A549 (cell line): Measurements from ENCODE around the gene OPRL1. TPM values are rescaled to one million over a fixed set of nuclear protein-coding genes. Genes with fewer than 3 reads are reported as not detected.
"Not testable (repeated sequence)": the region's sequence is repeated elsewhere in the genome, so short reads cannot be mapped to it uniquely, and the experiment has no call there.

ENCODE experiments used
- ATAC-seq, 2 experiments: fragments of 200-7000 bp in 1 of 2; fragments of >200 bp in 1 of 2; cut with Nextera tagmentation in 1 of 2; cut with Tn5 transposase in 1 of 2; 3 replicates each; pipeline versions ENCODE4 v1.8.0 to v1.9.1; 2018 to 2020; ENCODE audit warnings: mild to moderate bottlenecking in 1 of 2, moderate library complexity in 1 of 2
- CTCF ChIA-PET: fragments of 300-600 bp; sonication (Branson Sonifier 250); formaldehyde crosslinking; extraction: SDS; loops from one replicate; lab custom pipeline; 2021; ENCODE audit warnings: antibody characterized with exemption, inconsistent platforms; lab: Yijun Ruan, JAX
- POLR2A ChIA-PET: fragments of 350-600 bp; formaldehyde crosslinking; extraction: SDS; loops from one replicate; lab custom pipeline; 2021; ENCODE audit warnings: antibody characterized with exemption, inconsistent platforms; lab: Yijun Ruan, JAX
- DNase-seq, 2 experiments: peaks; one replicate each; pipeline versions ENCODE4 v3.0.0 to v3.0.0-alpha.2; 2011 to 2016; ENCODE audit warnings: low read depth in 1 of 2, low spot score in 1 of 2
- FAIRE-seq: peaks from 2 replicates; lab custom pipeline; 2011; peaks lifted over from hg19 to GRCh38; lab: Jason Lieb, UNC
- H3K27ac ChIP-seq, 2 experiments: fragments of >200 bp; sonication (Bioruptor Twin); formaldehyde crosslinking; 3 replicates each; pipeline ENCODE4 v1.5.1; 2016 to 2017
- H3K4me1 ChIP-seq: fragments of >200 bp; sonication (Bioruptor Twin); formaldehyde crosslinking; 3 replicates; pipeline ENCODE4 v1.6.1; 2016
- H3K4me2 ChIP-seq: fragments of >200 bp; sonication (Bioruptor Twin); formaldehyde crosslinking; 3 replicates; pipeline ENCODE4 v1.6.1; 2016
- H3K4me3 ChIP-seq: fragments of >200 bp; sonication (Bioruptor Twin); formaldehyde crosslinking; 3 replicates; pipeline ENCODE4 v1.5.1; 2016
- H3K9me3 ChIP-seq: fragments of >200 bp; sonication (Bioruptor Twin); formaldehyde crosslinking; 3 replicates; pipeline ENCODE4 v1.6.1; 2016
- CBX8 ChIP-seq: fragments of 200-600 bp; sonication (generic); IDR thresholded peaks from 2 replicates; pipeline ENCODE4 v1.6.1; 2016
- EHF ChIP-seq: fragments of 250-450 bp; sonication (Bioruptor Pico); IDR thresholded peaks from 2 replicates; pipeline ENCODE4 v1.5.0; 2020; ENCODE audit warnings: mild to moderate bottlenecking
- EHMT2 ChIP-seq: fragments of 200-600 bp; sonication (generic); IDR thresholded peaks from 2 replicates; pipeline ENCODE4 v1.6.1; 2016; ENCODE audit warnings: antibody characterized with exemption, low read depth, mild to moderate bottlenecking, moderate library complexity
- ESRRA ChIP-seq: fragments of 150-350 bp; IDR thresholded peaks from 2 replicates; pipeline ENCODE4 v1.6.1; 2014; ENCODE audit warnings: mild to moderate bottlenecking, low read length, borderline replicate concordance
- GATA3 ChIP-seq: IDR thresholded peaks from 2 replicates; pipeline ENCODE4 v1.6.1; 2012; ENCODE audit warnings: borderline replicate concordance
- HDAC2 ChIP-seq: fragments of 200-600 bp; sonication (generic); IDR thresholded peaks from 2 replicates; pipeline ENCODE4 v1.6.1; 2016
- MAFK ChIP-seq: fragments of 450-650 bp; IDR thresholded peaks from 2 replicates; pipeline ENCODE4 v1.6.1; 2014; ENCODE audit not compliant: partially characterized antibody
- MAZ ChIP-seq: fragments of 150-350 bp; IDR thresholded peaks from 2 replicates; pipeline ENCODE4 v1.6.1; 2014; ENCODE audit warnings: antibody characterized with exemption, low read depth, low read length, borderline replicate concordance
- NPAS2 ChIP-seq: fragments of 250-450 bp; sonication (Bioruptor Pico); IDR thresholded peaks from 2 replicates; pipeline ENCODE4 v1.8.0; 2022; ENCODE audit warnings: mild to moderate bottlenecking, moderate library complexity, borderline replicate concordance
- PHF8 ChIP-seq: fragments of 200-600 bp; sonication (generic); IDR thresholded peaks from 2 replicates; pipeline ENCODE4 v1.6.1; 2016; ENCODE audit warnings: low read depth, mild to moderate bottlenecking, antibody characterized with exemption, moderate library complexity, borderline replicate concordance
- POLR2A ChIP-seq: IDR thresholded peaks from 2 replicates; pipeline ENCODE4 v1.6.1; 2012; ENCODE audit warnings: mild to moderate bottlenecking, low read length
- POLR2AphosphoS2 ChIP-seq: conservative IDR thresholded peaks from 2 replicates; pipeline ENCODE4 v1.6.1; 2012; ENCODE audit warnings: low read length, improper control_type of control experiment, inconsistent platforms
- ZFP36 ChIP-seq: fragments of 450-650 bp; IDR thresholded peaks from 2 replicates; pipeline ENCODE4 v1.6.1; 2014; ENCODE audit warnings: borderline replicate concordance; ENCODE audit not compliant: partially characterized antibody
- ZNF302 ChIP-seq: fragments of 250-450 bp; sonication (Bioruptor Pico); IDR thresholded peaks from 2 replicates; pipeline ENCODE4 v1.9.0; 2021; ENCODE audit warnings: inconsistent platforms, mild to moderate bottlenecking, moderate library complexity
- WGBS: methylation state at CpG from one replicate; pipeline ENCODE4 v1.1.6; 2017; ENCODE audit errors: missing lambda C conversion rate; 5-methylcytosine and 5-hydroxymethylcytosine counted together
- polyA plus RNA-seq, 4 experiments: library from polyadenylated mRNA; depleted of rRNA in 3 of 4; stranded (reverse); fragments of >200 nt; fragmentation: RNase III in 1 of 4; extraction: RNeasy Plus Mini Kit Qiagen cat#74134 plus additional on column Dnase treatment in 1 of 4; gene quantifications; 2 replicates in 3 of 4; 3 replicates in 1 of 4; pipeline ENCODE4 v1.2.3, GENCODE V29; 2011 to 2017
- TF ChIP-seq, protein P1 (sequence below): IDR thresholded peaks from 2 replicates; pipeline ENCODE4 v1.6.1; 2012
- TF ChIP-seq, protein P2 (sequence below): fragments of 200-600 bp; sonication (generic); IDR thresholded peaks from 2 replicates; pipeline ENCODE4 v1.6.1; 2016; ENCODE audit warnings: antibody characterized with exemption, mild to moderate bottlenecking, moderate library complexity
- TF ChIP-seq, protein P3 (sequence below): fragments of >200 bp; sonication (Bioruptor Twin); formaldehyde crosslinking; IDR thresholded peaks from 3 replicates; pipeline ENCODE4 v1.5.1; 2016
- TF ChIP-seq, protein P4 (sequence below): IDR thresholded peaks from 2 replicates; pipeline ENCODE4 v1.6.1; 2012; ENCODE audit warnings: low read depth, borderline replicate concordance
- TF ChIP-seq, protein P5 (sequence below): fragments of 450-650 bp; IDR thresholded peaks from 2 replicates; pipeline ENCODE4 v1.6.1; 2014; ENCODE audit warnings: antibody characterized with exemption

Gene OPRL1
- polyA plus RNA-seq, 2 of the 4 experiments (the other 2 are of a cell fraction), result 0.54 to 1.2 TPM

DNA sequence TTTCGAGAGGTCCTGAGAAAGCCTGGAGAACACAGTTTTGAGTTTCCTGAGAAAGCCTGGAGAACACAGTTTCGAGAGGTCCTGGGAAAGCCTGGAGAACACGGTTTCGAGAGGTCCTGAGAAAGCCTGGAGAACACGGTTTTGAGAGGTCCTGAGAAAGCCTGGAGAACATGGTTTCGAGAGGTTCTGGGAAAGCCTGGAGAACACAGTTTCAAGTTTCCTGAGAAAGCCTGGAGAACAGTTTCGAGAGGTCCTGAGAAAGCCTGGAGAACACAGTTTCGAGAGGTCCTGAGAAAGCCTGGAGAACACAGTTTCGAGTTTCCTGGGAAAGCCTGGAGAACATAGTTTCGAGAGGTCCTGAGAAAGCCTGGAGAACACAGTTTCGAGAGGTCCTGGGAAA, 43.6 kb downstream of the OPRL1 start:
- H3K4me2 ChIP-seq, H3K4me3 ChIP-seq, H3K4me1 ChIP-seq, POLR2A ChIA-PET, H3K27ac ChIP-seq, FAIRE-seq, ATAC-seq, DNase-seq, H3K9me3 ChIP-seq: not testable (repeated sequence)
- WGBS, result 17% methylated on average over 11 of the region's 11 CpGs
- CTCF ChIA-PET, result interaction anchor here (4.3 to 5.8 kb wide), 2 partner anchors 14 to 41 kb away, joined by 63 to 121 read pairs; partner anchors contain the start of genes LKAAEAR1, NPBWR2, OPRL1 and RGS19

DNA sequence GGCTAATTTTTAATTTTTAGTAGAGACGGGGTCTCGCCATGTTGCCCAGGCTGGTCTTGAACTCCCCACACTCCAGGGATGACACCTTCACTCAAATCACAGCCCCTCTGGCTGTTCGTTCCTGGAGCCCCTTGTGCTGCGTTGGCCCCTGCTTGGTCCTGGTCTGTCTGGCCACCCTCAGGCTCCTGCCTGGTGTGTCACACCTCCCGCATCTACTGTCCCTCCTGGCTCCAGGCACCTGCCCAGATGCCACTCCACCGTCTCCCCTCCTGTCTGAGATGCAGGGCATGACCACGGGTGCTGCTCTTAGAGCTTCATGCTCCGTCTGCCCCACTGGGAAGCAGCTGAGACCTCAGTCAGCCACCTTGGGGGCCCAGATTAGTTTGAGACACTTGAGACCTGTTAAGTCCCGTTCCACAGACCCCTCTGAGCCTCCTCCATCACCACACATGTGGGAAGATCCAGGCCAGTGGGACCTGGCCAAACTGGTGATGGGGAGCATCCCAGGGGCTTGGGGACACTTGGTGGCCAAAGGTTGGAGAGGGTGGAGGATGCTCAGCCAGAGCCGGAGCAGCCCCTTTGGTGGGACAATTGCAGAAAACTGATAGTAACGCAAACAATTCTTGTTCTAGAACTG, 49.4 kb downstream of the OPRL1 start:
- H3K4me1 ChIP-seq, result no peaks in the 10 kb centered on the region
- no peak overlapping the region for H3K27ac ChIP-seq
- ChIA-PET CTCF (interaction anchor here (1.0 to 1.9 kb wide), 3 partner anchors 9 to 26 kb away, joined by 3 to 9 read pairs (median 4); no protein-coding TSS in a partner anchor), POLR2A (no interaction called here)
- H3K4me2 ChIP-seq, result no peak overlapping the region
- no peak overlapping the region for H3K4me3 ChIP-seq
- H3K9me3 ChIP-seq, result peaks cover 10% of the 10 kb centered on the region
- ATAC-seq, result no peak
- no peak for FAIRE-seq
- TF ChIP-seq CBX8 (no peak), EHMT2 (no peak), MAZ (no peak), EHF (no peak)
- TF ChIP-seq, protein P1, sequence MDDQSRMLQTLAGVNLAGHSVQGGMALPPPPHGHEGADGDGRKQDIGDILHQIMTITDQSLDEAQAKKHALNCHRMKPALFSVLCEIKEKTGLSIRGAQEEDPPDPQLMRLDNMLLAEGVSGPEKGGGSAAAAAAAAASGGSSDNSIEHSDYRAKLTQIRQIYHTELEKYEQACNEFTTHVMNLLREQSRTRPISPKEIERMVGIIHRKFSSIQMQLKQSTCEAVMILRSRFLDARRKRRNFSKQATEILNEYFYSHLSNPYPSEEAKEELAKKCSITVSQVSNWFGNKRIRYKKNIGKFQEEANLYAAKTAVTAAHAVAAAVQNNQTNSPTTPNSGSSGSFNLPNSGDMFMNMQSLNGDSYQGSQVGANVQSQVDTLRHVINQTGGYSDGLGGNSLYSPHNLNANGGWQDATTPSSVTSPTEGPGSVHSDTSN, result no peak
- TF ChIP-seq, protein P2, sequence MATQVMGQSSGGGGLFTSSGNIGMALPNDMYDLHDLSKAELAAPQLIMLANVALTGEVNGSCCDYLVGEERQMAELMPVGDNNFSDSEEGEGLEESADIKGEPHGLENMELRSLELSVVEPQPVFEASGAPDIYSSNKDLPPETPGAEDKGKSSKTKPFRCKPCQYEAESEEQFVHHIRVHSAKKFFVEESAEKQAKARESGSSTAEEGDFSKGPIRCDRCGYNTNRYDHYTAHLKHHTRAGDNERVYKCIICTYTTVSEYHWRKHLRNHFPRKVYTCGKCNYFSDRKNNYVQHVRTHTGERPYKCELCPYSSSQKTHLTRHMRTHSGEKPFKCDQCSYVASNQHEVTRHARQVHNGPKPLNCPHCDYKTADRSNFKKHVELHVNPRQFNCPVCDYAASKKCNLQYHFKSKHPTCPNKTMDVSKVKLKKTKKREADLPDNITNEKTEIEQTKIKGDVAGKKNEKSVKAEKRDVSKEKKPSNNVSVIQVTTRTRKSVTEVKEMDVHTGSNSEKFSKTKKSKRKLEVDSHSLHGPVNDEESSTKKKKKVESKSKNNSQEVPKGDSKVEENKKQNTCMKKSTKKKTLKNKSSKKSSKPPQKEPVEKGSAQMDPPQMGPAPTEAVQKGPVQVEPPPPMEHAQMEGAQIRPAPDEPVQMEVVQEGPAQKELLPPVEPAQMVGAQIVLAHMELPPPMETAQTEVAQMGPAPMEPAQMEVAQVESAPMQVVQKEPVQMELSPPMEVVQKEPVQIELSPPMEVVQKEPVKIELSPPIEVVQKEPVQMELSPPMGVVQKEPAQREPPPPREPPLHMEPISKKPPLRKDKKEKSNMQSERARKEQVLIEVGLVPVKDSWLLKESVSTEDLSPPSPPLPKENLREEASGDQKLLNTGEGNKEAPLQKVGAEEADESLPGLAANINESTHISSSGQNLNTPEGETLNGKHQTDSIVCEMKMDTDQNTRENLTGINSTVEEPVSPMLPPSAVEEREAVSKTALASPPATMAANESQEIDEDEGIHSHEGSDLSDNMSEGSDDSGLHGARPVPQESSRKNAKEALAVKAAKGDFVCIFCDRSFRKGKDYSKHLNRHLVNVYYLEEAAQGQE, result no peak
- WGBS, result 39% methylated on average over 8 of the region's 11 CpGs
- DNase-seq, result no peak

DNA sequence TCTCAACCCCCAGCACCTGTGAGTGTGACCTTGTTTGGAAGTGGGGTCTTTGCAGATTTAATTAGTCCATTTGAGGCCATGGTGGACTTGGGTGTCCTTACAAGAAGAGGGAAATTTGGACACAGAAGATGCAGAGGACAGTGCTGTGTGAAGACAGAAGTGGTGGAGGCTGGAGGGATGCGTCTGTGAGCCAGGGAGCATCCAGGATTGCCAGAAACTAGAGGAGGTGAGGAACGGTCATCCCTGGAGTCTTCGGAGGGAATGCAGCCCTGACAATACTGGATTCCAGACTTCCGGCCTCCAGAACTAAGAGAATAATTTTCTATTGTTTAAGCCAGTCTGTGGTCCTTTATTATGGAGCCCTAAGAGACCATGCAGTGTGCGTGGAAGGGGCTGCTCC, 50.4 kb downstream of the OPRL1 start:
- no peak overlapping the region for H3K4me2 ChIP-seq
- TF ChIP-seq ZFP36, result no peak
- TF ChIP-seq ESRRA, result no peak
- TF ChIP-seq, protein P3, sequence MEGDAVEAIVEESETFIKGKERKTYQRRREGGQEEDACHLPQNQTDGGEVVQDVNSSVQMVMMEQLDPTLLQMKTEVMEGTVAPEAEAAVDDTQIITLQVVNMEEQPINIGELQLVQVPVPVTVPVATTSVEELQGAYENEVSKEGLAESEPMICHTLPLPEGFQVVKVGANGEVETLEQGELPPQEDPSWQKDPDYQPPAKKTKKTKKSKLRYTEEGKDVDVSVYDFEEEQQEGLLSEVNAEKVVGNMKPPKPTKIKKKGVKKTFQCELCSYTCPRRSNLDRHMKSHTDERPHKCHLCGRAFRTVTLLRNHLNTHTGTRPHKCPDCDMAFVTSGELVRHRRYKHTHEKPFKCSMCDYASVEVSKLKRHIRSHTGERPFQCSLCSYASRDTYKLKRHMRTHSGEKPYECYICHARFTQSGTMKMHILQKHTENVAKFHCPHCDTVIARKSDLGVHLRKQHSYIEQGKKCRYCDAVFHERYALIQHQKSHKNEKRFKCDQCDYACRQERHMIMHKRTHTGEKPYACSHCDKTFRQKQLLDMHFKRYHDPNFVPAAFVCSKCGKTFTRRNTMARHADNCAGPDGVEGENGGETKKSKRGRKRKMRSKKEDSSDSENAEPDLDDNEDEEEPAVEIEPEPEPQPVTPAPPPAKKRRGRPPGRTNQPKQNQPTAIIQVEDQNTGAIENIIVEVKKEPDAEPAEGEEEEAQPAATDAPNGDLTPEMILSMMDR, result no peak
- no peak for TF ChIP-seq POLR2A
- TF ChIP-seq POLR2AphosphoS2, result no peak
- no peak for TF ChIP-seq GATA3
- no peak for TF ChIP-seq NPAS2 (CRISPR knock-in tag)
- no peak for TF ChIP-seq MAFK
- TF ChIP-seq EHF, result no peak
- TF ChIP-seq PHF8, result no peak
- TF ChIP-seq ZNF302 (CRISPR knock-in tag), result no peak
- TF ChIP-seq, protein P4, sequence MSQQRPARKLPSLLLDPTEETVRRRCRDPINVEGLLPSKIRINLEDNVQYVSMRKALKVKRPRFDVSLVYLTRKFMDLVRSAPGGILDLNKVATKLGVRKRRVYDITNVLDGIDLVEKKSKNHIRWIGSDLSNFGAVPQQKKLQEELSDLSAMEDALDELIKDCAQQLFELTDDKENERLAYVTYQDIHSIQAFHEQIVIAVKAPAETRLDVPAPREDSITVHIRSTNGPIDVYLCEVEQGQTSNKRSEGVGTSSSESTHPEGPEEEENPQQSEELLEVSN, result no peak
- no peak for TF ChIP-seq MAZ
- no peak for TF ChIP-seq HDAC2
- TF ChIP-seq, protein P5, sequence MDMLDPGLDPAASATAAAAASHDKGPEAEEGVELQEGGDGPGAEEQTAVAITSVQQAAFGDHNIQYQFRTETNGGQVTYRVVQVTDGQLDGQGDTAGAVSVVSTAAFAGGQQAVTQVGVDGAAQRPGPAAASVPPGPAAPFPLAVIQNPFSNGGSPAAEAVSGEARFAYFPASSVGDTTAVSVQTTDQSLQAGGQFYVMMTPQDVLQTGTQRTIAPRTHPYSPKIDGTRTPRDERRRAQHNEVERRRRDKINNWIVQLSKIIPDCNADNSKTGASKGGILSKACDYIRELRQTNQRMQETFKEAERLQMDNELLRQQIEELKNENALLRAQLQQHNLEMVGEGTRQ, result no peak
- TF ChIP-seq, all 56 proteins: peak for 0
- H3K27ac ChIP-seq, result no peak overlapping the region
- H3K9me3 ChIP-seq, result peaks cover 10% of the 10 kb centered on the region
- ChIA-PET CTCF (interaction anchor here (1.0 kb wide), 1 partner anchor 8 kb away, joined by 3 read pairs; no protein-coding TSS in a partner anchor), POLR2A (no interaction called here)
- H3K4me1 ChIP-seq, result no peaks in the 10 kb centered on the region
- DNase-seq (no peak), ATAC-seq (no peak), FAIRE-seq (no peak)
- H3K4me3 ChIP-seq, result no peak overlapping the region
- WGBS, result 41% methylated on average over 5 of the region's 5 CpGs
